ENCODE data around the gene MMP11.

Gene MMP11

GRCh38 chr22:23790819-23791737 is 18.4 kb downstream of the MMP11 start:
- H3K4me1 ChIP-seq (ENCODE audit: control insufficient read depth in 1 of 2, insufficient read depth in 1 of 2, low read depth in 1 of 2, low read length in 1 of 2) = peaks cover 13 to 14% of the 10 kb centered on the region in 2 experiments
- no peaks in the 10 kb centered on the region for H3K9me3 ChIP-seq

GRCh38 chr22:23791738-23792645 is 19.3 kb downstream of the MMP11 start:
- no peaks in the 10 kb centered on the region for H3K27me3 ChIP-seq
- H3K4me3 ChIP-seq (ENCODE audit: low read depth in 1 of 2, low read length in 1 of 2) = no peak overlapping the region
- H3K36me3 ChIP-seq = peaks cover 48% of the 10 kb centered on the region
- H3K4me1 ChIP-seq (ENCODE audit: control insufficient read depth in 1 of 2, insufficient read depth in 1 of 2, low read depth in 1 of 2, low read length in 1 of 2) = peaks cover 8% of the 10 kb centered on the region in 2 experiments
- TF ChIP-seq, protein P1, sequence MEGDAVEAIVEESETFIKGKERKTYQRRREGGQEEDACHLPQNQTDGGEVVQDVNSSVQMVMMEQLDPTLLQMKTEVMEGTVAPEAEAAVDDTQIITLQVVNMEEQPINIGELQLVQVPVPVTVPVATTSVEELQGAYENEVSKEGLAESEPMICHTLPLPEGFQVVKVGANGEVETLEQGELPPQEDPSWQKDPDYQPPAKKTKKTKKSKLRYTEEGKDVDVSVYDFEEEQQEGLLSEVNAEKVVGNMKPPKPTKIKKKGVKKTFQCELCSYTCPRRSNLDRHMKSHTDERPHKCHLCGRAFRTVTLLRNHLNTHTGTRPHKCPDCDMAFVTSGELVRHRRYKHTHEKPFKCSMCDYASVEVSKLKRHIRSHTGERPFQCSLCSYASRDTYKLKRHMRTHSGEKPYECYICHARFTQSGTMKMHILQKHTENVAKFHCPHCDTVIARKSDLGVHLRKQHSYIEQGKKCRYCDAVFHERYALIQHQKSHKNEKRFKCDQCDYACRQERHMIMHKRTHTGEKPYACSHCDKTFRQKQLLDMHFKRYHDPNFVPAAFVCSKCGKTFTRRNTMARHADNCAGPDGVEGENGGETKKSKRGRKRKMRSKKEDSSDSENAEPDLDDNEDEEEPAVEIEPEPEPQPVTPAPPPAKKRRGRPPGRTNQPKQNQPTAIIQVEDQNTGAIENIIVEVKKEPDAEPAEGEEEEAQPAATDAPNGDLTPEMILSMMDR (IDR thresholded peaks at IDR 0.05) = no peak
- no peak overlapping the region for H3K27ac ChIP-seq
- no peaks in the 10 kb centered on the region for H3K9me3 ChIP-seq

More at GRCh38 chr22:23790819-23791737, 18.4 kb downstream of the MMP11 start:
- H3K36me3 ChIP-seq = peaks cover 41% of the 10 kb centered on the region
- no peaks in the 10 kb centered on the region for H3K27me3 ChIP-seq
- no peak overlapping the region for H3K27ac ChIP-seq
- TF ChIP-seq, protein P1 (IDR thresholded peaks at IDR 0.05) = no peak
- no peak overlapping the region for H3K4me3 ChIP-seq (ENCODE audit: low read depth in 1 of 2, low read length in 1 of 2)

DNA sequence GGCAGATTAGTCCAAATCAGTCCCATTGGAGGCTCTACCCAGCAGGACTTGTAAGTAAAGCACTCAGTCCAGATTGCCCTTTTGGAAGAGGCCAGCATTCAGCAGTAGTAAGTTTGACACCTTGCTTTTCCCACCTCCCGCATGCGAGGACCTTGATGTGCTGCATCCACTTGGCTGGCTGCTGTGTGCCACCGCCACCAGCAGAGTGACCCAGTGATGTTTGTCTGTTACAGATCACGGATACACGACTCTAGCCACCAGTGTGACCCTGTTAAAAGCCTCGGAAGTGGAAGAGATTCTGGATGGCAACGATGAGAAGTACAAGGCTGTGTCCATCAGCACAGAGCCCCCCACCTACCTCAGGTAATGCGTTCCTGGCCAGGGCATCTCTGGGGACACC is 20.7 kb downstream of the MMP11 start:
- Histone ChIP-seq H3K36me3 (peaks cover 56% of the 10 kb centered on the region), H3K27me3 (no peaks in the 10 kb centered on the region), H3K9me3 (no peaks in the 10 kb centered on the region), H3K4me1 (ENCODE audit: control insufficient read depth in 1 of 2, insufficient read depth in 1 of 2, low read depth in 1 of 2, low read length in 1 of 2) (no peaks in the 10 kb centered on the region), H3K27ac (no peak overlapping the region), H3K4me3 (ENCODE audit: low read depth in 1 of 2, low read length in 1 of 2) (no peak overlapping the region)
- TF ChIP-seq, protein P1 (IDR thresholded peaks at IDR 0.05) = no peak

DNA sequence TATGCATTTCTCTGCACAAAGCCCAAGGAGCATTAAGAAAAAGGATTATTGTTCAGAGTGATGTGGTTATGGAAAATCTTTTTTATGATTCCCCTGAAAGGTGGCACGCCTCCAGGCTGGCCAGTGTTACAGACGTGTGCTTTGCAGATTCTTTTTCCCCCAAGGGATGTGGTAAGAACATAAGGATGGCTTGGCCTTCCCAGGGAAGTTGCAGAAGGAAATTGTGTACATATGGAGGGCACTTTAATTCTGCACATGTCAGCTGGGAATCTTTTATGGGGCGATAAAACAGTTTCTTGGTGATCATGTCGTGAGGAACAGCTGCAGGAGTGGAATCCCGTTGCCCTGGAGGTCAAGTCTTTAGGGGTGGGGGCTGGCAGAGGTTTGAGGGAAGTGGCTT is 23.8 kb downstream of the MMP11 start:
- TF ChIP-seq, protein P1 (IDR thresholded peaks at IDR 0.05) = no peak
- H3K4me3 ChIP-seq (ENCODE audit: low read depth in 1 of 2, low read length in 1 of 2) = no peak overlapping the region
- H3K9me3 ChIP-seq = no peaks in the 10 kb centered on the region
- H3K27ac ChIP-seq = no peak overlapping the region
- no peaks in the 10 kb centered on the region for H3K27me3 ChIP-seq
- H3K4me1 ChIP-seq (ENCODE audit: control insufficient read depth in 1 of 2, insufficient read depth in 1 of 2, low read depth in 1 of 2, low read length in 1 of 2) = no peaks in the 10 kb centered on the region
- H3K36me3 ChIP-seq = peaks cover 78% of the 10 kb centered on the region

GRCh38 chr22:23800297-23801237 is 27.9 kb downstream of the MMP11 start:
- no peaks in the 10 kb centered on the region for H3K4me1 ChIP-seq (ENCODE audit: control insufficient read depth in 1 of 2, insufficient read depth in 1 of 2, low read depth in 1 of 2, low read length in 1 of 2)
- no peak overlapping the region for H3K27ac ChIP-seq

More at GRCh38 chr22:23800297-23801237, 27.9 kb downstream of the MMP11 start:
- no peak overlapping the region for H3K4me3 ChIP-seq (ENCODE audit: low read depth in 1 of 2, low read length in 1 of 2)
- H3K27me3 ChIP-seq = no peaks in the 10 kb centered on the region
- TF ChIP-seq, protein P1 (IDR thresholded peaks at IDR 0.05) = no peak
- peaks cover 83% of the 10 kb centered on the region for H3K36me3 ChIP-seq
- H3K9me3 ChIP-seq = no peaks in the 10 kb centered on the region

Data from neutrophil (primary cell).